ENCODE data around the gene FKBP8.
A peak's percentile ranks its signal among the peaks of the same experiment; 100 is the strongest.

FKBP8 gene

DNA sequence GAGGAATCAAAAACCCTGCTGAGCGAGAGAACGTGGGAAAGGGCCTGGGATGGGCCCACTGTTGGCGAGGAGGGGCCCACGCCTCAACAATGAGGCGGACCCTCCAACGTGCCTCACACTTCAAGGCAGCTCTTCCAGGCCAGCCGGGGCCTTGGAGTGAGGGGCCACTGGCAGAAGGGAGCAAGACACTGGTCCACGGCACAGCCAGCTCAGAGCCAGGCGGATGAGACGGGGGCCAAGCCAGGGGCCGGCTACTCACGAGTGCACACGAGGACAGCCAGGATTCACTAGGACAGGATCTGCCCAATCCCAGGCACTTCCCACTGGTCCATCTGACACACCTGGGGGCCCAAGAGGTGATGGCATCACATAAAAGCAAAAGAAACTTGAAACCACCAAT, 42.0 kb downstream of the FKBP8 start:
- no peak for DNase-seq

DNA sequence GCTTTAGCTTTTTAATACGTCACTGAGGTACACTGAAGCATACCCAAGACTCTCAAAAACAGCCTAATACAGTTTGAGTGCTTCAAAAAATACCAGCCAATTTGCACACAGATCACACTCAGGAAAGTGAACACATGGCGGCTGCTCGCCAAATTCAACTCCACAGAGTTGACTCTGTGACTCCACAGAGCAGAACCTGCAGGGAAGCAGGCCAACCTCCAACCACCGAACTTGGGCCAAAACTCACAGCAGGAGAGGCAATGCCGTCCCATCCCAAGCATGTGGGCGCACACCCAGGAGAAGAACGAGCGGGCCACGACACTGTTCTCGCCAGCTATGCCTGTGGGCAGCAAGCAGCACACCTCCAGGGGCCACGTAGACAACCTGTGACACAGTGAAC, 42.6 kb downstream of the FKBP8 start:
- DNase-seq = no peak

DNA sequence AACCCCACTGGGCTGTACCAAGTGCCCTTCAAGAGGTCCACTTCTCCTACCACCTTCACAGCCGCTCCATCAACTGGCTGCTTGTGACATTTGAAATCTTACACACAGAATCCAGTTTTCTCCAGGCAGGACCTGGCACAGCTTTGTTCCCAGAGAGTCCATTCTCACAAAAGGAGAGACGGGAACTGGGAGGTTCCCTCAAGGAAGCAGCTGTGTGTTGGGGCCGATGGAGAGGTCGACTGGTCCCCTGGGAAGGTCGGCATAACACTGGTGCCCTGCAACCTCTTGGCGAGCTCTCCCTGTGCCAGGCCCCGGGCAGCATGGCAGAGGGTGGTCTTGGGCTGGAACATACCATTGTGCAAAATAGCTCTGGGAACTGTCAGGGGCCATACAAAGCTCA, 43.0 kb downstream of the FKBP8 start:
- no peak for DNase-seq

DNA sequence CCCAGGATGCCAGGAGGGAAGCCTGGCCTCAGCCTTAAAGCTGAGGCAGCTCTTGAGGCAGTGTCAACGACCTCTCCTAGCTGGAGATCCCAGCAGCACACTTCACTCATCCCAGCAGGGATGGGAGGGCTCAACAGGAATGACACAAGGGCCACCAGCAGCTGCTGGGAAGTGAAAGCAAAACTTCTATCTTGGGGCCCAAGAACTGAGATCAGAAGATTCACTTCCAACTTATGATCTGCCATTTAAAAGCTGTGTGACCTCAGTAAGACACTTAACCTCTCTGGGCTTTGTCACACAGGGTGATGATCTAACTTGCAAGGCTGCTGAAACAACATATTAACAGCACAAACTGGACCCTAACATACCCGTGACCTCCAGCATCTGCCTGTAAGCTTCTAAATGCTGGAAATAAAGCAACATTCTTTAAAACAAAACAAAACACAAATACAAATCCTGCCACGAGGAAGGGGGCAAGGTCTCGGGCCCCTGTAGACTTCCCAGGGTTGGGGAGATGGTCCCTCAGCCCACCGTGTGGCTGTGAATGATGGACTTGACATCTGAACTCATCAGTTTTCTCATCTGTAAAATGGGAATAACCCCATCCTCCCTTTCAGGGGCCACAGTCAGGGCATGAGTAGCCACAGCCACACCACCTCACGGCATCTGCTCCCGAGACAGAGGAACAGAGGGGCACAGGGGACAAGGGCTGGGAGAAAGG, 44.2 kb downstream of the FKBP8 start:
- DNase-seq = no peak

DNA sequence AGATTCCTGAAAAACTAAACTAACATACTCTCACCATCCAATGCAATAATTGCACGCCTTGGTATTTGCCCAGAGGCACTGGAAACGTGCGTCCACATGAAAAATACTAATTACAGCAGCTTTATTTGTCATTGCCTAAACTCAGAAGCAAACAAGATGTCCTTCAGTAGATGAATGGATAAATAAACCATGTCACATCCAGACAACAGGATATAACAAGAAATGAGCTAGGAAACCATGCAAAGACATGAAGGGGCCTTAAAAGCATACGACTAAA, 46.5 kb downstream of the FKBP8 start:
- DNase-seq = no peak

DNA sequence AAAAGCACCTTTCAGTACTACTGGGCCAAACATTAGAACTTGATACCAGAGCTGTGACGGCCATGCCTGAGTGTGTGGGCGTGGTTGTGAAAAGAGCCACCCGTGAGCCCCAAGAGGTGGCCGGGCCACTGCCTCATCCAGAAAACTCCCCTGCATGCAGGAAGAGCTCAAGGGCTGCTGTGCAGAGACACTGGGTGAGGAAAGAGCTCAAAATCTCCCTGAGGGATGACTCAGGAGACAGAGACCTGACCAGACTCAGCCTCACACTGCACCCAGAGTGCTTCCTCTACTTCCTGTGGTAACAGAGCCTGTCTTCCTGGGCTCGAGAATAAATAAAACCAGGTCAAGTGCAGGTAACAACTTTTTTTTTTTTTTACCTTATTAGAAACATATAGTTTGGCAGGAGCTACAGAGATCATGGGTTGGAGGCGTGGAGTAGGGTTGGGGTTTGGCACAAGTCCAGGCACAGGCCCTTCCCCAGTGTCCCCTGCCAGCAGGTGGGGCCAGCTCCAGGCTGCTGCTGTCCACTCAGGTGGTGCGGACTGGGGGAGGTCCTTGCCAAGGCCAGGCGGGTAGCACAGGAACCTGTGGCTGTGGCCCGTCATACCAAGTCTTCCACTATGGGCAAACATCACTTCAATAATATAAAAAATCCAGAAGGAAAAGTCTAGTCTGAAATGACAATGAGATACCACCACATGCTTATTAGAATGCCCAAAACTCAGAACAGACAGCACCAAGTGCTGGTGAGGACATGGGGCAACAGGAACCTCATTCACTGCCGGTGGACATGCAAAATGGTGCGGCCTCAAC, 47.0 kb downstream of the FKBP8 start:
- DNase-seq = peak; percentile 76

DNA sequence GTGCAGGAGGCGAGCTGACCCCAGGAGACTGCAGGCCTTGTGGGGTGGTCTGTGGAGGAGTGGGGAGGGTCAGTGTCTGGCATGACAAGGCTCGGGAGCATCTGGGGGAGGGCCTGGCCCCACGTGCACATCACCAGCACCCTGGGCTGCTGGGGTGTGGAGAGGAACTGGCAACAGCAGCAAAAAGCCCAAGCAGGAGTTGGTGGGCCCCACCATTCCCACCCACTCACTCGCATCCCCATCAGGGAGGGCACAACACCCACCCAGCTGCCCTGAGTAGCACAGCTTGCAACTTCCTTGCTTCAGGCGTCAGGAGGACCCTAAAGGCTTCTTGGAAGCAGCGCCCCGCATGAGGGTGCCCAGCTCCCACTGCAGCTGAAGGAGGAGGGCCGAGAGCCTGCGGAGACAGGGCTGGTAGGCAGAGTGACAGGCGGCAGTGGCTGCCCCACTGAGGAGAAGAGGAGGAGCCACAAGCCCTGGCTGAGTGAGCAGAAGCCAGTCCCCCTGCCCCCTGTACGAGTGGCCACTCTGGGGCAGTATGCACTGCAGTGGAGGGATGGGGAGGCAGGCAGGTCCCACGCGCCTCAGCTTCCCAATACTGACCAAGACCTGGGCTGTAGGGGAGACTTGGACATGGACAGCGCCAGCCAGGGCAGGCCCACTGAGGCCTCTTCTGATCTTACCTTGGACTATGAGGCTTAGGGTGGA, 48.0 kb downstream of the FKBP8 start:
- no peak for DNase-seq

DNA sequence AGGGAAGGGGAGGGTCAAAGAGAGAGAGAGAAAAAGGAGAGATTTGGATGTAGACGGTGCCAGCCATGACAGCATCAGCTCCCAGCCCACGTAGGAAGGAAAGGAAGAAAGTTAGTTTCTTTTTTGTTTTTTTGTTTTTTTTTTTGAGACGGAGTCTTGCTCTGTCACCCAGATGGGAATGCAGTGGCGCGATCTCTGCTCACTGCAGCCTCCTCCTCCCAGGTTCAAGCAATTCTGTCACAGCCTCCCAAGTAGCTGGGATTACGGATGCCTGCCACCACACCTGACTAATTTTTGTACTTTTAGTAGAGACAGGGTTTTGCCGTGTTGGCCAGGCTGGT, 49.1 kb downstream of the FKBP8 start:
- no peak for DNase-seq

DNA sequence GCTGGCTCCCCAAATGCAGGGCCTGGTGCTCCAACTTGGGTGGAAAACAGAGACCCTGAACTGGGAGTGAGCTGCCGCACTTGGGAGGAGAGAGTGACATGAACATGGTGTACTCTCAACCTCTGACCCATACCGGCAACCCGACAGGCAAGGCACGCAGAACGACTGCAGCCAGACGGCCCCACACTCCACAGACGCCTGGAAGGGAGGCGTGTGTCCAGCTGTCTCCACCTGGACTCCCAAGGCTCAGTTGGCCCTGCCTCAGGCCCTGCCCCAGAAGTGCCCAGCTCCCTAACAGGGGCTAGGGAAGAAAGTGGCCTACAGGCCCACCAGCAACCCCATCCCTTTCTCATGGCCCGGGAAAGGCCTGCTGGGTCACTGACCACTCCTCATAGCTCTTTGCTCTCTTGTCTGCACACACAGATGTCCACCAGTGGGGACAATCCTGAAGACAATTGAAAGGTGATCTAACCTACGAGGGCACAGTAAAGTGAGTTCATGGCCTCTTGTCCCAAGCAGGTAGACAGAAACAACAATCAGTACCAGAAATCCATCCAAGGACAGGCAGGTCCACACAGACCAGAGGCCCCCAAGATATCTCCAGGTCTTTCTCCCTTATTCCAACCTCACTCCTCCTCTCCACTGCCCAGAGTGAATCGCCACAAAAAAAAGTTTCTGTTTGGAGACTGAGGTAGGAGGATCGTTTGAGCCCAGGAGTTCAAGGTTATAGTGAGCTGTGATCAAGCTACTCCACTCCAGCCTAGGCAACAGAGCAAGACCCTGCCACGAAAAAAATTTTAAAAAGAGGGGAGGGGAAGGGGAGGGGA, 49.7 kb downstream of the FKBP8 start:
- DNase-seq = no peak

DNA sequence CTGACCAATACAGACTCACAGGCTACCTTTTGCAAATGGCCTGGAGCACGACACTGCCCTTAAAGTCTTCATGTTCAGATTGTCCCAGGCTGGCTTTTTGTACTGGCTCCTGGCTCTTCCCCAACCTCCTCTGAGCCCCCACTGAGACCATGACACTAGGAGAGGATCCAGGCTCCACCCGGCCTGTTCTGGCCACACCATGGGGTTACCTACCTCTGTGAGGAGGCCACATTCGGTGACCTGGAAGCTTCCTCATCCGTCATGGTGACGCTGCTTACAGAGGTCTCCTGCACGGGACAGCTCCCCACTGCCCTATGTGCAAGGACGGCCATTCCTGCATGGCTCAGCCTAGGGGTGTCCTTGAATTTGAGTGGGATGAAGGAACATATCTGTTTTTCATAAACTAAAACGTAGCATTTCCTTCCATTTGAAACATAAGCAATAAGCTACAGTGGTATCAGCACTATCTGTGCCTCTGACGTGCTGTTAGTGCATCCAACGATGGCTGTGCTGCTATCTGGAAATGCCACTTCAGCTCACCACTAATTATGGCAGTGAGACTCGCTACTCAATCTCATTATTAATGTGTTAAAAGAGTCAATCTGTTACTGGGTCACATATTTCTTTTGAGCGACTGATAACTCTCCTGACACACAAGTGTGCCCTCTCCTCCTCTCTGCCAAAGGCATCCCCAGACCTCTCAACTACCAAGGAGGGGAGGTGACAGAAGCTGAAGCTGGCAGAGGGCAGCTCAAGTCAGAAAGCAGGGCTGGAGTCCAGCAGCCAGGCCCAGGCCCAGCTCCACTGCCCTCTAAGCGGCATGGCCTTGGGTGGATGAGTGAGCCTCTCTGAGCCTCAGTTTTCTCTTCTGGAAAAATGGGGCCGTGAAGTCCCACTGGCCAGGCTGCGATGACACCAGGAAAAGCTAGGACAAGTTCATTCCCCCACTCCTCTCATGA, 51.1 kb downstream of the FKBP8 start:
- DNase-seq = no peak

DNA sequence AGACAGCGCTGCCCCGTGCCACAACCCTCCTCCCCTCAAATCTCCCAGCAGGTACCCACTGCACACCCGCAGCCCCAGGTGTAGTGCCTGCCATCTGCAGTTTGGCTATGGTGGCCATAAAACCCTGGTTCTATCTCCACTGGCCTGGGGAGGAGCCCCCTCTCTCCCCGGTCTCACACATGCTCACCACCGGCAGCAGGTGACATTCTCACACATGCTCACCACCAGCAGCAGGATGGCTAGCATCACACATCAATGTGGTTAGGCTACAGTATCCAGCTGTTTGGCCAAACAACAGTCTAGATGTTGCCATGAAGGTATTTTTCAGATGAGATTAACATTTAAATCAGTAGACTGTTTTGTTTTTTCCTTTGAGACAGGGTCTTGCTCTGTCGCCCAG, 52.6 kb downstream of the FKBP8 start:
- DNase-seq = no peak

DNA sequence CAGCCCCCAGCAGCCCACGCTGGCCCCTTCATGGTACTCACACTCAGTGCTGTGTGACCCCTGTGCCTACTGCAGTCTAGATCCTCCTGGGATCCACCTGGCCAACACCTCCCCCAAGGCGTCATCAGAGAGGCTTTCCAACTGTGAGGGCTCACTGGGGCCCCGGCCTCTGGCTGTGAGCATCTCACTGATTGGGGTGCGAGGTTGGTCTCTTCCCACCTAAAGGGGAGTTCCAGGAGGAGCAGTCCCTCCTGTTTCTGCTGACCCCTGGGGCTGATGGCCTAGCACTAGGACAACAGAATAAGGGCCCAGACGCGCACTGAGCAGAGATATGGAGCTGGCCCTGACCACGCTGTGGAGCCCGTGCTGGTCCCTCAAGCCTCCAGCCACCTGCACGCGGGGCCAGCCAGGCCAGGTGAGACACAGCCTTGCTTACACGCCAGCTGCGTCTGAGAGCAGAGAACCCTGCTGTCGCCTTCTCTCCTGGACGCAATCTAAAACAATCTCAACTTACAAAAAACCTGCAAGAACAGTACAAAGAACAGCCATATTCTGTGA, 53.7 kb downstream of the FKBP8 start:
- no peak for DNase-seq

DNA sequence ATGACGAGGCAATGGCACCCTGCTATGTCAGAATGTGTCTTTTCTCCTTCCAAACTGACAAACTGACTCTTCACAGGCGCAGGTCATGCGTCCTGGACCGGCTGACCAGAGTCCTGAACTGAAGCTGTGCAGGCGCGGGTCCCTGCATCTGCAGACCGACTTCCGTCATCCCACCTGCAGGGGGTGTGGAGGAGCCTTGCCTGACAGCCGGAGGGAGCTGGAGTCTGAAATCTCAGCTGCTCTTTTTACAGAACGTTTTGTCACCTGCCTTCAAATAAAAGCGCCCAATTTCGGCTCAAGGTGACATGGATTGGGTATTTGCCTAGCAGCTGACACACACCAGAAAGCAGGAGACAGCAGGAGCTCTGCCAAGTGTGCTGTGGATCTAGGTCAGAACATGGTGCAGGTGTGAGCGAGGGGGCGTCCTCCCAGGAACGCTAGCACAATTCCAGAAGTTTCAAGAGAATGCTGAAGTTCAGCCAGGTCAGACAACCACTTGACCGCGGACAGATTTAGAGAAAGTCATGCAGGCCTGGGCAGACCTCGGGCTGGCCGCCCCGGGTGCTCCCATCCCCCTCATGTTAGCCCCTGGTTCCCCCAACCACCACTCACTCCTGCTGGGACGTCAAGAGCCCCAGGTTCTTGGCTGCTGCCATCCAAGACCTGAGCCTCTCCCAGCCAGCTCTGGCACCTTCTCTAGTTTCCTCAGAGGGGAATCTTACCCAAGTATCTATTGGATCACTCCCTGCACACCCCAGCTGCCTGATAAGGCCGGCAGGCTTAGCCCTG, 54.3 kb downstream of the FKBP8 start:
- DNase-seq = peak; percentile 86

DNA sequence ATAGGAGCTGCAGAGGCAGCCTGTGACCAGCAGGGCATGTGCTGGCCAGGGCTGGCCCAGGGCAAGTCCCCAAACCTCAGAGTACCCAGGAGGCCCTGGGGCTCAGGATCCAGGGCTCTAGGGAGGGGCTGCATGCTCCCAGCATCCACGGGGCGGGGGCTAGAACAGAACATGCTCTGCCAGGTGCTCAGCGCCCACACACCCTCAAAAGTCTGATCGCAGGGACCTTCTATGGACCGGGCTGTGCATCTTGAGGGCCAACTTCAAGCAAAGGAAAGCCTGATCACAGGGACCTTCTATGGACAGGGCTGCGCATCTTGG, 55.0 kb downstream of the FKBP8 start:
- DNase-seq = no peak

DNA sequence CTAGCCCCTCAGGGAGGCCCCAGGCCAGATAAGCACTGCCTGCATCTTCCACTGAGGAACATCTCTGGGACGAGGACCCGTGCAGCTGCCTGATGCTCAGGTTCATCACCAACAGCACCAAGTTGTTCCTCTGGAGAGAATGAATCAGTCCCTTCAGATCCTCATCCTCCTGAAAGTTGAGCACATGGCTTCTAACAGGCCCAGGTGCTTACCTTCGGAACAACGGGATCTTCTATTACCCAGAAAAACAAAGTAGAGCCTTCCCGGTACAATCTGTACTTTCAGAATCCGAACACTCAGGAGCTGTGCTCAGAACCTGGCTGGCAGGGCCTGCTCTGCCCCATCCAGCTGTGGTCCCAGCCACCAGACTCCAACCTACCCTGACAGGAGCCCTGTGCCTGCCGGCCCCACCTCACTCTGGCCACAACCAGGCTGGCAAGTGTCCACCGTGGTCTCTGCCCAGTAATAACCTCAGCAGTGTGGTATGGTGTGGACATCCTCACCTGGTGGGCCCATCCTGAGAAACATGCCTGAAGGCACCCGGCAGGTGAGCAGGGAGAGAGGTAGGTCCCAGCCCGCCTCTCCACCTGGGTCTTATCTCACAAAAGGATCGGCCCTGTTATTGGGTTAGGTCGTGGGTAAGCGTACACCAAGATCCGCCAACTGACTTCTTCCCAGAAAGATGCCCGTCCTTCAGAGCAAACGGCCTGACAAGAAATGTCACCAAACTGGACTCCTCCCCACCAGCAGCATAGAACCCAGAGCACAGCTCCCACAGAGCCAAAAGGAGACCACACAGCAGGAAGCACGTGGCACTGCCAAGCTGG, 55.6 kb downstream of the FKBP8 start:
- no peak for DNase-seq

DNA sequence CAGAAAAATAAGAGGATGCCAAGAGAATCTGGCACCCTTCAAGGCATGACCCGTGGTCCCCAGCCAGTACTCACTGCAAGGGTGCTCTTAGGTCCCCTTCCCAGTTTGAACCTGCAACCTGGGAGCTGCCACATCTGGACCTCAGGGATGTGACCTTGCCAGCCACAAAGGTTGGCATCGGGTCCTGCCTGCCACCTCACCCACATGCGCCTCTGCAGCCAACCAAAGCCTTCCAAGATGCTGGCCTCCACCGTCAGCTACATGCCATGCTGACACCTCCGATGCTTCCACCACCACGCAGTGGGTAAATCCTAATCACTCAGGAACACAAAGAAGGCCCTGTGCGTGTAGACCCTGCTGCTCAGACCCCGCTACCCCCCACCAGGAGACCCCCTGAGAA, 56.6 kb downstream of the FKBP8 start:
- DNase-seq = no peak

DNA sequence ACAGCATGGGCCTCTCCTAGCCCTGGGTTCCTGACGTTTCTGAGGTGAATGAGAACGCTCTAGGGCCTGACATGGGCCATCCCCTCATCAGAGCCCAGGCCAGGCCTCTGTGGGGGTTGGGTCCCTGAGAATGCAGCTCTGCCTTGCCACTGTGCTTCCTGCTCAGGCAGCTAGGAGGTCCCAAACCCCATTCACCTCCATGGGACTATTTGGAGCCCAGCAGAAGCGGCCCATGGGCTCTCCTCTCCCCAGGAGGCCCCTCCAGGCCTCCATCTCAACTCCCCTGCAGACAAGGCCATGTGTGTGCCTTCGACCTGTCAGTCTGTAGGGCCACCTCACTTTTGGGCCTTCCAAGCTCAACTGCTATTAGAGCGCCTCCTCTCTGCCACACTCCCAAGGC, 58.4 kb downstream of the FKBP8 start:
- no peak for DNase-seq

DNA sequence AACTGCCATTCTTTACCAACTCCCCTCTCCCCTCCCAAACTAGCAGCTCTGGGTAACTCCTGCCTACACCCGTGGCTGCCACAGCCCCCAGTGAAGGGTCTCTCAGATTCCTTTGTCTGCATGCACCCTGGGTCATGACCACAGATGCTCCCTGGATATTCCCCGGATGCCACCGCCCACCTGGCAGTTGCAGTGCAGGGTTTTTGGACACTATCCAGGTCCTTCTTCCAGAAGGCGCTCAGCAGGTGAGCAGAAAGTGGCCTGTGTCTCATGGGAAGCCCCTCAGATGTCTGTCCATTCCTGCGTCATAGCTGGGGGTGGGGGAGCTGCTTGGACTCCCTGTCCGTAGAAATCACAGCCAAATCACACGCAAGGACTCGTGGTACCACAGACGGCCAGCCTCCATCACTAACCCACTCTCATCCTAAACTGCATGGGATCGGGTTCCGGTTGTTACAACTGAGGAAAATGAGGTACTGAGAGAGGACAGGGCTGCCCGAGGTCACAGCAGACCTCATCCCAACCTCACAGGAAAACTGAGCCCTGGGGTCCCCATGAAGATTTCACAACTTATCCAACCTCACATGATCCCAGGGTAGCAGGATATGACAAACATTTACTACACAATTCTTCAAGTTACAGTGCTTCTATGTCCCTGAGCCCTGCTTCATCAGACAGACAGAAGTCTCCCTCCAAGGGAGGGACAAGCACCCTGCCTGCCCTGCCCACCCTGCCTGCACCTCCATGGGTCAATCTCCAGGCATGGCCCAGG, 60.1 kb downstream of the FKBP8 start:
- no peak for DNase-seq

Data from islet precursor cell (in vitro differentiated cells).